Liver (tissue), 9 donors: ENCODE results near the gene TMEM151B. TPM values are rescaled to one million over a fixed set of nuclear protein-coding genes. Genes with fewer than 3 reads are reported as not detected.

ENCODE experiments used
- DNase-seq: peaks from one replicate; pipeline ENCODE4 v3.0.0-alpha.2; 2017; ENCODE audit warnings: low spot score
- H3K27ac ChIP-seq, 2 donors: one replicate each; pipeline ENCODE4 v1.7.0; 2013; ENCODE audit warnings: inconsistent platforms in 2 of 2, low read length in 2 of 2, control low read depth in 1 of 2, low read depth in 1 of 2, mild to moderate bottlenecking in 1 of 2
- H3K27me3 ChIP-seq, 4 donors: one replicate each; pipeline versions ENCODE4 v1.6.1 to v1.7.0; 2013; ENCODE audit warnings: low read length in 3 of 4, inconsistent platforms in 1 of 4, mild to moderate bottlenecking in 1 of 4, moderate library complexity in 1 of 4; ENCODE audit not compliant: control insufficient read depth in 4 of 4, insufficient read depth in 4 of 4
- H3K36me3 ChIP-seq, 4 donors: one replicate each; pipeline versions ENCODE4 v1.6.1 to v1.7.0; 2013; ENCODE audit warnings: low read length in 3 of 4, mild to moderate bottlenecking in 3 of 4, low read depth in 1 of 4, moderate library complexity in 1 of 4; ENCODE audit not compliant: control insufficient read depth in 4 of 4, insufficient read depth in 3 of 4
- H3K4me1 ChIP-seq, 4 donors: one replicate each; pipeline versions ENCODE4 v1.6.1 to v1.7.0; 2013; ENCODE audit warnings: low read length in 3 of 4, mild to moderate bottlenecking in 3 of 4, moderate library complexity in 1 of 4; ENCODE audit not compliant: control insufficient read depth in 4 of 4, insufficient read depth in 4 of 4
- H3K4me3 ChIP-seq, 3 donors: one replicate each; pipeline versions ENCODE4 v1.6.1 to v1.7.0; 2013; ENCODE audit warnings: low read length in 3 of 3, control low read depth in 1 of 3, low read depth in 1 of 3, mild to moderate bottlenecking in 1 of 3
- H3K9ac ChIP-seq, 2 donors: one replicate each; pipeline ENCODE4 v1.7.0; 2013; ENCODE audit warnings: low read length in 2 of 2, mild to moderate bottlenecking in 2 of 2, moderate library complexity in 2 of 2, control low read depth in 1 of 2, low read depth in 1 of 2
- H3K9me3 ChIP-seq, 4 donors: one replicate each; pipeline versions ENCODE4 v1.6.1 to v1.7.0; 2013; ENCODE audit warnings: low read length in 3 of 4; ENCODE audit not compliant: control insufficient read depth in 4 of 4
- ATF3 ChIP-seq: IDR thresholded peaks from 2 replicates; pipeline ENCODE4 v1.6.1; 2016; ENCODE audit warnings: antibody characterized with exemption
- CTCF ChIP-seq: fragments of 150-350 bp; IDR thresholded peaks from 2 replicates; pipeline ENCODE4 v1.5.1; 2017; ENCODE audit warnings: improper control_type of control experiment, low read depth, low read length; ENCODE audit not compliant: missing input control
- FOXA1 ChIP-seq: IDR thresholded peaks from 2 replicates; pipeline ENCODE4 v1.6.1; 2016; ENCODE audit warnings: antibody characterized with exemption
- FOXA2 ChIP-seq: IDR thresholded peaks from 2 replicates; pipeline ENCODE4 v1.6.1; 2016; ENCODE audit warnings: antibody characterized with exemption
- GABPA ChIP-seq, 2 donors: IDR thresholded peaks in 1 of 2; conservative IDR thresholded peaks in 1 of 2; 2 replicates each; pipeline ENCODE4 v1.6.1; 2016; ENCODE audit warnings: antibody characterized with exemption in 2 of 2, mild to moderate bottlenecking in 1 of 2, moderate library complexity in 1 of 2
- HNF4A ChIP-seq, 2 donors: conservative IDR thresholded peaks; 2 replicates each; pipeline ENCODE4 v1.6.1; 2016; ENCODE audit warnings: antibody characterized with exemption in 2 of 2, mild to moderate bottlenecking in 2 of 2
- JUND ChIP-seq, 2 donors: IDR thresholded peaks; 2 replicates each; pipeline ENCODE4 v1.6.1; 2016; ENCODE audit warnings: antibody characterized with exemption in 2 of 2
- MAX ChIP-seq: IDR thresholded peaks from 2 replicates; pipeline ENCODE4 v1.6.1; 2016; ENCODE audit warnings: antibody characterized with exemption
- NR2F2 ChIP-seq: IDR thresholded peaks from 2 replicates; pipeline ENCODE4 v1.6.1; 2016; ENCODE audit warnings: antibody characterized with exemption
- RAD21 ChIP-seq, 2 donors: IDR thresholded peaks; 2 replicates each; pipeline ENCODE4 v1.6.1; 2016; ENCODE audit warnings: antibody characterized with exemption in 2 of 2, mild to moderate bottlenecking in 2 of 2
- RXRA ChIP-seq, 2 donors: IDR thresholded peaks; 2 replicates each; pipeline ENCODE4 v1.6.1; 2017 to 2018; ENCODE audit warnings: antibody characterized with exemption in 2 of 2, mild to moderate bottlenecking in 1 of 2
- SP1 ChIP-seq: IDR thresholded peaks from 2 replicates; pipeline ENCODE4 v1.6.1; 2018; ENCODE audit warnings: antibody characterized with exemption, mild to moderate bottlenecking
- TAF1 ChIP-seq: conservative IDR thresholded peaks from 2 replicates; pipeline ENCODE4 v1.6.1; 2016; ENCODE audit warnings: antibody characterized with exemption, mild to moderate bottlenecking
- YY1 ChIP-seq: IDR thresholded peaks from 2 replicates; pipeline ENCODE4 v1.6.1; 2016; ENCODE audit warnings: antibody characterized with exemption, mild to moderate bottlenecking
- ZBTB33 ChIP-seq: IDR thresholded peaks from 2 replicates; pipeline ENCODE4 v1.6.1; 2016; ENCODE audit warnings: antibody characterized with exemption
- WGBS: extraction: QIAGEN DNeasy Blood & Tissue Kit; methylation state at CpG from one replicate; pipeline ENCODE4 v1.1.7; 2013; 5-methylcytosine and 5-hydroxymethylcytosine counted together
- polyA plus RNA-seq, 2 donors: library from polyadenylated mRNA; stranded (reverse) in 1 of 2; unstranded in 1 of 2; fragments of 200-250 nt in 1 of 2; fragments of >200 nt in 1 of 2; fragmentation: Nextera tagmentation in 1 of 2; extraction: Ambion mirVana in 1 of 2; gene quantifications; one replicate each; pipeline versions ENCODE4 v1.2.1 to v1.2.3, GENCODE V29; 2013 to 2015
- total RNA-seq, 2 donors: library from RNA; depleted of rRNA; stranded (reverse); fragments of >200 nt; gene quantifications; one replicate each; pipeline ENCODE4 v1.2.3, GENCODE V29; 2014
- donor health status: healthy.
- donor health status: healthy.
- donor health status: healthy.
- donor health status: healthy.
- donor health status: healthy.

TMEM151B gene
- total and polyA plus RNA-seq, 4 donors = not detected

DNA sequence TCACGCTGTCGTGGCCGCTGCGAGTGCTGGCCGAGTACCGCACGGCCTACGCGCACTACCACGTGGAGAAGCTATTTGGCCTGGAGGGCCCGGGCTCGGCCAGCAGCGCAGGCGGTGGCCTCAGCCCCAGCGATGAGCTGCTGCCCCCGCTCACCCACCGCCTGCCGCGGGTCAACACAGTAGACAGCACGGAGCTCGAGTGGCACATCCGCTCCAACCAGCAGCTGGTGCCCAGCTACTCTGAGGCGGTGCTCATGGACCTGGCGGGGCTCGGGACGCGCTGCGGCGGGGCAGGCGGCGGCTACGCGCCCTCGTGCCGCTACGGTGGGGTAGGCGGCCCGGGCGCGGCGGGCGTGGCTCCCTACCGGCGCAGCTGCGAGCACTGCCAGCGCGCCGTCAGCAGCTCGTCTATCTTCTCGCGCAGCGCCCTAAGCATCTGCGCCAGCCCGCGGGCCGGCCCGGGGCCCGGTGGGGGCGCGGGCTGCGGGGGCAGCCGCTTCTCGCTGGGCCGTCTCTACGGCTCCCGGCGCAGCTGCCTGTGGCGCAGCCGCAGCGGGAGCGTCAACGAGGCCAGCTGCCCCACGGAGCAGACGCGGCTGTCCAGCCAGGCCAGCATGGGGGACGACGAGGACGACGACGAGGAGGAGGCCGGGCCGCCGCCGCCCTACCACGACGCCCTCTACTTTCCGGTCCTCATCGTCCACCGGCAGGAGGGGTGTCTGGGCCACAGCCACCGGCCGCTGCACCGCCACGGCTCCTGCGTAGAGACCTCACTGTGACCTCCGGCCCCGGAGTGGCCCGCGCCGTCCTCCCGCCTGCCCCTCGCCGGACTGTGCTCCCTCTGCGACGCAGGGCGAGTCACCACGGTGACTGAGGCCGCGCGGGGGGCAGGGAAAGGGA is 5.7 kb downstream of the TMEM151B start:
- Histone ChIP-seq H3K9ac (no peak overlapping the region), H3K4me1 (peaks cover 0 to 7% (median 3%) of the 10 kb centered on the region in 4 donors), H3K4me3 (peak overlapping the region in 1 of 3 donors; percentile 18), H3K36me3 (no peaks in the 10 kb centered on the region), H3K27me3 (peaks cover 0 to 11% (median 4%) of the 10 kb centered on the region in 4 donors), H3K27ac (no peak overlapping the region), H3K9me3 (no peaks in the 10 kb centered on the region)
- TF ChIP-seq RXRA (IDR thresholded peaks at IDR 0.05) (no peak), HNF4A (conservative IDR thresholded peaks at IDR 0.05) (no peak), MAX (no peak), TAF1 (no peak), GABPA (IDR thresholded peaks at IDR 0.05 in 1 of 2, conservative IDR thresholded peaks at IDR 0.05 in 1 of 2) (no peak), ZBTB33 (no peak)
- DNase-seq = no peak
- 14% methylated on average over 109 of the region's 109 CpGs for WGBS

GRCh38 chr6:44276667-44277640 is 6.7 kb downstream of the TMEM151B start:
- no peak overlapping the region for H3K9ac ChIP-seq
- peaks cover 0 to 6% (median 4%) of the 10 kb centered on the region in 4 donors for H3K27me3 ChIP-seq
- DNase-seq = no peak
- H3K27ac ChIP-seq = no peak overlapping the region
- H3K4me3 ChIP-seq = no peak overlapping the region
- no peaks in the 10 kb centered on the region for H3K36me3 ChIP-seq
- 82% methylated on average over 23 of the region's 23 CpGs for WGBS
- H3K9me3 ChIP-seq = no peaks in the 10 kb centered on the region
- H3K4me1 ChIP-seq = peaks cover 0 to 7% (median 3%) of the 10 kb centered on the region in 4 donors
- TF ChIP-seq FOXA1 (no peak), MAX (no peak), FOXA2 (no peak)

DNA sequence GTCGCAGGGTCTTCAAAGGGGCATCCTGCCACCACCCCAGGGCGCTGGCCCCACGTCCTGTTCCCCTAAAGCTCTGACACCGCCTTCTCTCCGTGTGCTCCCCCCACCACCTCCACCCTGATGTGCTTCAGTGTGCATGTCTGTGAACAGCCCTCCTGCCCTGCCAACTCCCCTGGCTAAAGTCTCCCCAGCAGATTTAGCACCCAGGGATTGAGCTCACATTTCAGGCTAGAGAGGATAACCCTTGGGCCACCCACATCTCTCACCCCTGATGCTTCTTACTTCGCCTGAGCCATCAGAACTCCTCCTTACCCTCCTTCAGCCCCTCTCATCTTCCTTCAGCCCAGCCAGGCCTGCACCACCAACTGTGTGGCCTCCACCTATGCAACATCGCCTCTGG is 7.5 kb downstream of the TMEM151B start:
- Histone ChIP-seq H3K36me3 (no peaks in the 10 kb centered on the region), H3K9me3 (no peaks in the 10 kb centered on the region), H3K27me3 (peaks cover 0 to 5% (median 4%) of the 10 kb centered on the region in 4 donors), H3K4me3 (no peak overlapping the region), H3K9ac (no peak overlapping the region), H3K27ac (no peak overlapping the region), H3K4me1 (peaks cover 0 to 7% (median 3%) of the 10 kb centered on the region in 4 donors)
- WGBS = 79% methylated on average over 7 of the region's 7 CpGs
- DNase-seq = no peak
- TF ChIP-seq JUND (IDR thresholded peaks at IDR 0.05) = no peak
- TF ChIP-seq SP1 = no peak
- TF ChIP-seq FOXA1 = no peak
- no peak for TF ChIP-seq TAF1
- TF ChIP-seq RAD21 (IDR thresholded peaks at IDR 0.05) = no peak
- no peak for TF ChIP-seq GABPA (IDR thresholded peaks at IDR 0.05 in 1 of 2, conservative IDR thresholded peaks at IDR 0.05 in 1 of 2)
- TF ChIP-seq HNF4A (conservative IDR thresholded peaks at IDR 0.05) = no peak
- no peak for TF ChIP-seq CTCF
- TF ChIP-seq MAX = no peak
- TF ChIP-seq YY1 = no peak
- no peak for TF ChIP-seq NR2F2
- no peak for TF ChIP-seq ATF3
